GM19351 (cell line): ENCODE data around the gene KBTBD4.

Experiments
- ATAC-seq: cut with Tn5 transposase; IDR thresholded peaks from one replicate; pipeline ENCODE4 v1.9.1; 2021; ENCODE audit warnings: mild to moderate bottlenecking, moderate library complexity; ENCODE audit not compliant: unreplicated experiment

Gene KBTBD4

GRCh38 chr11:47578524-47579494 is at the start of gene KBTBD4, which contains the start of gene NDUFS3:
Gene KBTBD4 (minus strand): TSS chr11:47578970. CDS start chr11:47578951, 19 bp downstream.
Gene NDUFS3 (plus strand): TSS chr11:47579074. CDS start chr11:47579092, 18 bp downstream.
- peak; percentile 94 for ATAC-seq

DNA sequence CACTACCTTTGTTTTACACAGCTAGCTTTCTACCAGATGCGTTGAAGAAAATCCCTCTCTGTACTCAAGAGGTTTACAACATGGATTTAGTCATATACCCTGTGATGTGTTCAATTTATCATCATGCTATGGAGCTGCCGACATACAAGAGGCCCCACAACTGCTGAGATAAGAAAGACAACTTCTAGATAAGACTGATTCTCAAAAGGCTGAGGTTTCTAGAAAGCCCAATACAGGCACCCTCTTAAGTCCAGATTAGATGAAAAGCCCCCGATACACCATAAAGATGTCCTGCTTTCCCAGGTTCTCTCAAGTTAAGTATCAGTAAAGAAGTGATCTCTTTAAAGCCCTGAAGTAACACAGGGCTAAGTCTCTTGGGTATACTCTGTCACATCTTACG is 49.3 kb upstream of the KBTBD4 start:
- no peak for ATAC-seq

GRCh38 chr11:47626234-47626633 is 47.5 kb upstream of the KBTBD4 start:
- ATAC-seq, result no peak

- no peak for ATAC-seq
Measured at GRCh38 chr11:47620836-47621378, 42.1 kb upstream of the KBTBD4 start.

DNA sequence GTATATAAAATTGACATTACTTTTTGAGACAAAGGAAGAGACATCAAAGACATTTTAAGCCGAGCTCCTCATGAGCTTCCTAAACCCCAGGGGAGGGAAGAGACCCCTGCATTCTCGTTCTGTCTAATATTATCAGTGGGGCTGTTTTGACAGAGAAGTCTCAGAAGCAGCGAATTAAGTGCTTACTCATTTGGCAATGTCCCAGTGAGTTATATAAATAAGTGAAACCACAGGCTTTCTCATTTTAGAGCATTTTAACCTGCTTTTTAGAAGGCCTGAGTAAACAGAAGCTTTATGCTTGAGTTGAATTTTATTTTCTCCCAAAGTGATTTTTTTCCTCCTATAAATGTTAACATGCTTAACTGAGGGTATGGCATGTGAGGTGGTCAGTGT is 38.6 kb upstream of the KBTBD4 start:
- no peak for ATAC-seq

DNA sequence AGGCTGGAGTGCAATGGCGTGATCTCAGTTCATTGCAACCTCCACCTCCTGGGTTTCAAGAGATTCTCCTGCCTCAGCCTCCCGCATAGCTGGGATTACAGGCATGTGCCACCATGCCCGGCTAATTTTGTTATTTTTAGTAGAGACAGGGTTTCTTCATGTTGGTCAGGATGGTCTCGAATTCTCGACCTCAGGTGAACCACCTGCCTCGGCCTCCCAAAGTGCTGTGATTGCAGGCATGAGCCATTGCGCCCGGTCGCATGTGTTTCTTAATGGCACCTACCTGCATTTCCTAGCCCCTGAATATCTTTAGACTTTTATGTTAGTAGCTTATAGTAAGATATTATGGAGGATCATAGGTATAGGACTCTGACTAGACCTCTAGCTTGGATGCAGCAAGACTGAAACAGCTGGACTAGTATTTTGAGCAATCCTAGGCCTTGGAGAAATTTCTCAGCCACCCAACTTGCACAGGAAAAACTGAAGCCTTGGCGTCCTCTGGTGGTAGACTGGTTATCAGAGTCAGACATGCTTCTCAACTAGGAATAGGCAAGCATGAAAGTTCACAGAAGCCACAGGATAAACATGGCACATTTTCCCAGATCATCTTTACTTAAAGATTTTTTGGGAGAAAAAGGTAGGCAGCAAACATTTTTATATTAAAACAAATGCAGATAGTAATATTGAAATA is 38.1 kb upstream of the KBTBD4 start:
- ATAC-seq, result no peak

DNA sequence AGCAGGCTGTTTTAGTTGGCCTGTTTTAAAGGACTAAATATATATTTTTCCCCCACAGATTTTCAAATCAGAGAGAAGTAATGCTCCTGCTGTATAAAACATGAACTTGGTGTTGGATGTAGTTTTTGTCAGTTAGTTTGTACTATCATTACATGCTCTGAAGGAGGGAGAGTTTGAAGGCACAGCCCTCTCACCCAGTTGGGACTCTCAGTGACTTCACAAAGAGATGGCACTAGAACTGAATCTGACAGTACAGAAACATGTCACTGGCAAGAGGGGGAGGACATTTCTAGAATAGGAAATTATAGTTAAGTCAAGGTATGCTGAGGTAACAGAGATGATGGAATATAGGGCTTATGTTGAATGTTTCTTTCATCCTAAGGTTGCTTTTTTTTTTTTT is 36.5 kb upstream of the KBTBD4 start:
- no peak for ATAC-seq

GRCh38 chr11:47611348-47611794 is 32.6 kb upstream of the KBTBD4 start:
- ATAC-seq, result peak; percentile 92

DNA sequence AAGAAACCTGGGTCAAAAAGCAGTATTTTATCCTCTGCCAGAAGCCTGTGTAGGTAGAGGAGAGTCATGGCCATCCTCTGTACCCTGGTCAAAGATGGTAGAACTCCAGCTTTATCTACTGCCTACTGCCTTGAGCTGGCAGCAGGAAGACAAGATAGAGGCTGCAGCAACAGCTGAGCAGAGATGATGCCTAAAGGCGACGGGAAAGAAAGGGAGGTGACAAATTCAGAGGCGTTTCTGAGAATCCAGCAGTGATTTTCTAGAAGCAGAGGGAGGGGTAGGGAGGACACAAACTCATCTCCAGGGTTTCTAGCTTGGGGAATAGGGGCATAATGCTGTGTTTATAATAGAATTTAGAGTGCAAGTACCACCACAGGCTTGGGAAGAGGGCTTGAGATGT is 30.9 kb upstream of the KBTBD4 start:
- no peak for ATAC-seq

DNA sequence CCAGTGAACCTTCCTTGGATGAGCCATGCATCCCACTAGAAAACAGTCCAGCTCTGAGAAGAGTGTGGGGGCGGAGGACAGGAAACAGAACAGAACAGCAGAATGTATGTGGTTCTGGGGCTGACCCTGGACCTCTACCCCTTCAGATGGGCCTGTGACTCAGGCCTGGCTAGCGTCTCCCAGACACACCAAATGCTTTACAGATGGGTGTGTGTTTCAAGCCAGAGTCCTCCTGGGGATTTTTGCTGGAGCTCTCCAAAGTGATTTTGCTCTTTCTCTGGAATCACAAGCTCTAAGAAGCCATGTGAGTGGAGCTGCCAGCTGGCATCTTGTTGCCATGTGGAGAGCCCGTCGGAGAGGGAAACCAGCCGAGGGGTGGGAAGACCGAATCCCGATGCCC is 28.6 kb upstream of the KBTBD4 start:
- no peak for ATAC-seq

DNA sequence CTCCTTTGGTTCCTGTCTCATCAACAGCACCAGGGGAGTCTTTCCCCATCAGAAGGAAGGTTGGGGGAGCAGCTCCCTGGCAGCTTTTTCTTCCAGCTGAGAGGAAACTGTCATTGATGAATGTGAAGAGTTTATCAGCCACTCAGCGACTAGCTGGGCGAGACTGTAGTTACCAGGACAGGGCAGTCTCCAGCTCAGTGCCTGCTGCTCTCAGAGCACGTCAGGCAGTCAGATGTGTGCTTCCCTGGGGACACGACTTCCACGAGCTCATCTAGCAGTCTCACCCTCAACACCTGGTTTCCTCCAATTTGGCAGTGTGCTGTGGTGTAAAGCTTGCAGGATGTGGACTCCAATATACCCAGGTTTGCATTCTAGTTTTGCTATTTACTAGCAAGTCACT is 28.0 kb upstream of the KBTBD4 start:
- no peak for ATAC-seq

DNA sequence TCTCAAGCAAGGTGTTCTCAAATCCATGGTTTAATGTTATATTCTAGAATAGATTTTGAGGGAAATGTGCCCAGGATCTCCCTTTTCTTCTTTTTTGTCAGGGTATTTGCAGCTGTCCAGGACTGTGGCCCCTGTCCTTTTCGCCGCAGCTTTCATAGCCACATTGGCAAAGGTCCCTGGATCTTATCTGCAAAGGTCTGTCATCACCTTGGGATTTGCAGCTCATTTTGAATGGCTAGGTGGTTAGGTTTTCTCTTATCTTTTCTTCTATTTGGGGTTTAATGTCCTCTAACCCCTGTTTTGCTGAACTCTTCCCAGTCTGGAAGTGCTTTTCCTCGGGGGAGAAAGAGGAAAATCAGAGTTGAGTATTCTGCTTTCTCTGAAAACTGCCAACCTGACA is 27.2 kb upstream of the KBTBD4 start:
- no peak for ATAC-seq

- ATAC-seq, result no peak
Measured at GRCh38 chr11:47603295-47603694, 24.5 kb upstream of the KBTBD4 start.

- ATAC-seq, result no peak
Measured at GRCh38 chr11:47599902-47600301, 21.1 kb upstream of the KBTBD4 start.

GRCh38 chr11:47595967-47596366 is 17.2 kb upstream of the KBTBD4 start:
- ATAC-seq, result no peak

GRCh38 chr11:47595029-47595428 is 16.3 kb upstream of the KBTBD4 start:
- no peak for ATAC-seq

DNA sequence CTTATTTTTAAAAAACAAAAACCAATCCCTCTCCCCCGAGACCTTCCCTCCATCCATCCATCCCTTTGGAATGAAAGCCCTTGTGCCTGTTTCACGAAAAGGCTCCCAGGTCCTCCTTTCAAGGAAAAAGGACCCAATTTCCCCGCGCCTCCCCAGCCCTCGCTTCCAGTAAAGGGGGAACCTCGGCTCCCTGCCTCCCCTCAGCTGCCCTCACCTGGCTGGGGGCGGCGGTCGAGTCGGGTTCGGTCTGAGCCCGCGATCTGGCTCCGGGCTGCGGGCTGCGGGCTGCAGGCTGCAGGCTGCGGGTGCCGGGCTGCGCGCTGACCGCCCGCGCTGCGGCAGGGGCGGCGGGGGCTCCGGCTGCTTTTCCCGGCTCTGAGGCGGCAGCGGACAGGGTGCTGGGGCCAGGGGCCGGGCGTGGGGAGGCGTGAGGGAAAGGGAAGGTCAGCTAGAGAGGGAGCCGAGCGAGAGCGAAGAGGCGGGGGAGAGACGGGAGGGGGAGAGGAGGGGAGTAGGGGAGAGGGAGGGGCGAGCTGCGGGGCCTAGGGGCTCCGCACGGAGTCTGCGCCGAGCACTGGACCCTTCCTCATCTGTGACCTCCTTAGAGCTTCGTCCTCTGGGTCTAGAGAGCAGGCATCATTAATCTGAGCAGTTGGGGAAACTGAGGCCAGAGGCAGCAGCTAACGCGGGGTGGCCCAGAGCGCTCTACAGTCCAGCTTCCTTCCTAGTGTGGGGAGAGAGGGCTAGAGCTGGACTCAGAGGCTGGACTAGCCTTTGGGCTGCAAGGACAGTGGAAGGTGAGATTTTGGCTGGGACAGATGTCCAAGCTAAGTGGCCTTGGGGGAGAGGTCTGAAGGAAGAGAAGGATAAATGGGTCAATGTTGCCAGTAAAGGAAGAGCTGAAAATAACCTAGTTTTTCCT is 15.4 kb upstream of the KBTBD4 start, which contains the start of gene C1QTNF4:
C1QTNF4 (minus strand) TSS at position 478 of the 922 bp plus-strand sequence. CDS start 3,601 bp downstream, outside the sequence.
- no peak for ATAC-seq

- no peak for ATAC-seq
Measured at GRCh38 chr11:47593492-47593933, 14.7 kb upstream of the KBTBD4 start.

GRCh38 chr11:47592970-47593369 is 14.2 kb upstream of the KBTBD4 start:
- ATAC-seq, result no peak

GRCh38 chr11:47592251-47592650 is 13.5 kb upstream of the KBTBD4 start:
- ATAC-seq, result no peak
